Nucleus accumbens (tissue), 56 donors: Measurements from ENCODE around the gene RNASE9.
"Not testable (repeated sequence)": the region's sequence is repeated elsewhere in the genome, so short reads cannot be mapped to it uniquely, and the experiment has no call there.

Experiments
- DNase-seq, 56 donors: peaks; one replicate each; lab custom pipeline; 2025; lab: John Stamatoyannopoulos, UW

Gene RNASE9

DNA sequence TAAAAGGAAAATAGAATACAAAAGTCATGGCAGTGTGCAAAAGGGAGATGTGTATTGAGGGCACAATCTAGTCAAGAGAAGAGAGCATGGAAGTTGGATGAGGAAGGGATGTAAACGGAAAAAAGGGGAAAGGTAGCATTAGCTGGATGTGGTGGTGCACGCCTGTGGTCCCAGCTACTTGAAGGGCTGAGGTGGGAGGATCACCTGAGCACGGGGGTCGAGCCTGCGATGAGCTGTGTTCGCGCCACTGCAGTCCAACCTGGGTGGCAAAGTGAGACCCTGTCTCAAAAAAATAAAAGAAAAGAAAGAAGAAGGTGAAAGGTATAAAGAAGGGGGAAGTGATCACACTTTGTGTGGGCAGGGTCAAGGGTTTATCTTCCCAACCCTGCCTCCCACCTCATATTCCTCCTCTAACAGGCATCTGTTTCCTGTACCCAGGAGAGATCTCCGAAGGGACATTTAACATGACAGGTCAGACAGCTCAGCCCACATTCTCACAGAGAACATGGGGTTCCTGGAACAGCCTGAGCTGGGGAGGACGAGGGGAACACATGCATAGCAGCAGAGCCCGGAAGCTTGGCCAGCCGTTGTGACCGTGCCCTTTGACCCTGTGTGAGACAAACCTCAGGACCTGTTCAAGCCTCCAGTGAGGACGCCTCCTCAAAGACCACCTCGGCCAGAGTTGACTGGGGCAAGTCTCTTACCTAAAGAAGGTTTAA, 18.1 kb upstream of the RNASE9 start:
- DNase-seq = no peak

DNA sequence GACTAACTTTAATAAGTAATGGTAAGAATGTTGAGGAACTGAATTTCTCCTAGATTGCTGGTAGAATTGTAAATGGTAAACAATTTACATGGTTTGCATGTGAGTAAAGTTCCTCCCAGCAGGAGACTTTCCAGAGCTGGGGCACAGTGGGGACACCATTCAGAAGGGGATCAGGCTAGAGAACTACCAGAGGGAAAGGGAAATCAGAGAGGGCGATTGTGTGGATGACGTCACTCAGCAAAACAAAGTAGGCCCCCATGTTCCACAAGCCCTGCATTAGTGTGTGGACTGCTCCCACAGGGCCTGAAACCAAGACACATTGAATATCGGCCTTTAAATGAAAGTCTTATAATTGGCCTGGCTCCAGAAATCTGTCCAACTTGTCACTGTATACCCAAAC, 17.5 kb upstream of the RNASE9 start:
- DNase-seq = no peak

DNA sequence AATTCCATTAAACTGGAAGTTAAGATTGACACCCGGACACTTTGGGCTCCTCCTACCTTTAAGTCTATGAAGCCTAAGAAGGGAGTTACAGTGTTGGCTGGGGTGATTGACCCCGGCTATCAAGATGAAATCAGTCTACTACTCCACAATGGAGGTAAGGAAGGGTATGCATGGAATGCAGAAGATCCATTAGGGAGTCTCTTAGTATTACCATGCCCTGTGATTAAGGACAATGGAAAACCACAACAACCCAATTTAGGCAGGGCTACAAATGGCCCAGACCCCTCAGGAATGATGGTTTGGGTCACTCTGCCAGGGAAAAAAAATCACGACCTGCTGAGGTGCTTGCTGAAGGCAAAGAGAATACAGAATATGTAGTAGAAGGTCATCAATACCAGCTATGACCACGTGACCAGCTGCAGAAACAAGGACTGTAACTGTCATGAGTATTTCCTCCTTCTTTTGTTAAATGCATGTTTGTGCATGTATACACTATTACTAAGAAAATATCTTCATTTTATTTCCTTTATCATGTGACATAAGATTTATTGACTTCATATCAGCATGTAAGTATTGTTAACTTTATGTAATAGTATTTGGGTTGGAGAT, 11.6 kb upstream of the RNASE9 start:
- not testable (repeated sequence) for DNase-seq

DNA sequence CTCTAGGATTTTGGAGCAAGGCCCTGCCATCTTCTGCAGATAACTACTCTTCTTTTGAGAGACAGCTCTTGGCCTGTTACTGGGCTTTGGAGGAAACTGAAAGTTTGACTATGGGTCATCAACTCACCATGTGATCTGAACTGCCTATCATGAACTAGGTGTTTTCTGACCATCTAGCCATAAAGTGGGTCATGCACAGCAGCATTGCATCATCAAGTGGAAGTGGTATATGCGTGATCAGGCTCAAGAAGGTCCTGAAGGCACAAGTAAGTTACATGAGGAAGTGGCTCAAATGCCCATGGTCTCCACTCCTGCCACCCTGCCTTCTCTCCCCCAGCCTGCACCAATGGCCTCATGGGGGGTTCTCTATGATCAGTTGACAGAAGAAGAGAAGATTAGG, 9.9 kb upstream of the RNASE9 start:
- not testable (repeated sequence) for DNase-seq

DNA sequence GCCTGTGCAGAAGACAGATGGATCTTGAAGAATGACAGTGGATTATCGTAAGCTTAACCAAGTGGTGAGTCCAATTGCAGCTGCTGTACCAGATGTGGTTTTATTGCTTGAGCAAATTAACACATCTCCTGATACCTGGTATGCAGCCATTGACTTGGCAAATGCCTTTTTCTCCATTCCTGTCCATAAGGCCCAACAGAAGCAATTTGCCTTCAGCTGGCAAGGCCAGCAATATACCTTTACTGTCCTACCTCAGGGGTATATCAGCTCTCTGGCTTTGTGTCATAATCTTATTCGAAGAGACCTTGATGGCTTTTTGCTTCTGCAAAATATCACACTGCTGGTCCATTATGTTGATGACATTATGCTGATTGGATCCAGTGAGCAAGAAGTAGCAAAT, 9.0 kb upstream of the RNASE9 start:
- not testable (repeated sequence) for DNase-seq

DNA sequence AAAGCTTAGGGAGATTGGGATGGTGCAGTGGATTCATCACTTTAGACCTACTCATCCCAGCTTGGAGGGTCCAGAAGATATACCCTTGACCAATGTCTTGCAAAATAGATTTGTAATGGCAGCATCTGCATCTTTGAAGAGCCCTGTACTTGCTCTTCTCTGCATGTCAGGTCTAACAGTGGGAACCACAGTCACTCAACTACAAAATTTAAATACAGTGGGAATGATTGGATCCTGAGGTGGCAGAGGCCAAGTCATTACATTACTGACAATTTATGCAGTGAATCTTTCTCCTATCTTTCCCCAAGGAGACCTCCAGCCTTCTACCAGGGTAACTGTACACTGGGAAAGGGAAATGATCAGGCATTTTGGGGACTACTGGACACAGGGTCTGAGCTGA, 8.2 kb upstream of the RNASE9 start:
- DNase-seq = no peak

DNA sequence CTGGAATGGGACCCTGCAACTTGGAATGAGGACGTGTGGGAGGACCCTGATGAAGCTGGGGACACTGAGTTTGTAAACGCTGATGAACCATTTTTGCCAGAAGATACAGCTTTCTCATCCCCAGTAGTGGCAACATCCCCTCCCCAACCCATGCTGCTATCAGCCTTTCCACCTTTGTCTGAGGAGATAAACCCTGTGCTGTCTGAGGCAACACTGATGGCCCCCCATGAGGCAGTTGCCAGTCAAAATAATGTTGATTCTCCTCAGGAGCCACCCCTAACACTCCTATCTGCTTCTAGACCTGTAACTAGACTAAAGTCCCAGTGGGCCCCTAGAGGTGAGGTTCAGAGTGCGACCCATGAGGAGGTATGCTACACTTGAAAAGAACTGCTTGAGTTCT, 7.5 kb upstream of the RNASE9 start:
- no peak for DNase-seq

DNA sequence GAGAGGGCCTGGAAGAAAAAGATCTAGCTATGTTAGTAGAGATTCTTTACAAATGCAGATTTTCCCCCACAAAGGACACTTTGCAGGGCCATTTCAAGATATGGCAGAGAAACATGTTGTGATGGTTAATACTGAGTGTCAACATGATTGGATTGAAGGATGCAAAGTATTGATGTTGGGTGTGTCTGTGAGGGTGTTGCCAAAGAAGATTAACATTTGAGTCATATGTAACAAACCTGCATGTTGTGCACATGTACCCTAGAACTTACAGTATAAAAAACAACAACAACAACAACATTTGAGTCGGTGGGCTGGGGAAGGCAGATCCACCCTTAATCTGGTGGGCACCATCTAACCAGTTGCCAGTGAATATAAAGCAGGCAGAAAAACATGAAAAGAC, 6.4 kb upstream of the RNASE9 start:
- DNase-seq = not testable (repeated sequence)

DNA sequence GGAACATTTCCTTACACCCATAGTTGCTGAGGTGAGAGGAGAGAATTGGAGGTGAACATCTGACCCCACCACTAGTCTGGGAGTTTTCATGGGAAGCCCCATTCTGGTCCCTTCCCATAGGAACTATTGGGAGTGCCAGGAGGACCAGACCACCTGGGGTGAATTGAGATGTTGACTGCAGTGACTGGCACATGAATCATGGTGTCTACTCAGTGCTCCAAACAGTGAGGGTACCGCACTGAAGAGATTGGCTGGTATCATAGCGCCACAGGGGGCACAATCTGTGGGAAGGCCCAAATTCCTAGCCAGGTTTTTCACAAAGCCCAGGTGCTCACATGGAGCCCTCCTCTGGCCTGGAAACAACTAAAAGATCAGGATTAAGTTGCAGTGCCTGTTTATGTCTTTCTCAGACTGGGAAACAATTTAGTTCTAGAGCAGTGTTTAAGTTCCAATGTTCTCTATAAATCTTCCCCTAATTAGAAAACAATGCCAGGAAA, 3.7 kb upstream of the RNASE9 start:
- DNase-seq = no peak

DNA sequence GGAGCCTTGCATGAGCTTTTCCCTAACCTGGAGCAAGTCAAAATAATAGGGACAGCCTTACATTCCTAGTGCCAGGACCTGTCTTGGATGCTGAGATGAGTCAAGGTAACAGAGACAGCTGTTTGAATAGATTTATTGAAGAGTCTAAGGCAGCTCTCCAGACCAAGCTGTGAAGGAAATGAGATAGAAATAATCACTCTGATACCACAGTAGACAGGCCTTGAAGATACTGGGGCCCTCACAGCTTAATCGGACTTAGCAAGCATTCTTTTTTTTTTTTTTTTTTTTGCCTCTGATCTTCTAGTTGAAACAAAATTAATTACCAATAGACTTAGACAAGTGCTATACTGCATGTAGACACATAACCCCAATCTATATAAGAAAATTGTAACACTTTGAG, 3.1 kb upstream of the RNASE9 start:
- no peak for DNase-seq

DNA sequence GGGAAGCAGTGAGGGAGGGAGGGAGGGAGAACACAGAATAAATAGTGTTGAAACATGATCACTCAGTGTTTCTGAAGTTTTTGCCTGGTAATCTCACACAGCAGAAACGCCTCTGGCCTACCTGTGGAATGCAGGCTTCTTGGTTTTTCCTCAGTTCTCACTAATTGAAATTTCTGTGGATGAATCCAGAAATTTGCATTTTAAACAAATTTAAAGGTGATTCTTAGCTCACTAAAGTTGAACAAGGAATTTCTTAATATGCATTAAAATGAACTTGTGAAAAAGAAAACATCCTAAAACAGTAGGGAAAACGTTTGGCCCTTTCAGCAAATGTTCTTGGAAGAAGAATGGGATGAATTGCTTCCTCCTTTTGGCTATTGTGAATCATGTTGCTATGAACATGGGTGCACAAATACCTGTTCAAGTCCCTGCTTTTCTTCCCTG, 1.4 kb downstream of the RNASE9 start:
- DNase-seq = no peak

DNA sequence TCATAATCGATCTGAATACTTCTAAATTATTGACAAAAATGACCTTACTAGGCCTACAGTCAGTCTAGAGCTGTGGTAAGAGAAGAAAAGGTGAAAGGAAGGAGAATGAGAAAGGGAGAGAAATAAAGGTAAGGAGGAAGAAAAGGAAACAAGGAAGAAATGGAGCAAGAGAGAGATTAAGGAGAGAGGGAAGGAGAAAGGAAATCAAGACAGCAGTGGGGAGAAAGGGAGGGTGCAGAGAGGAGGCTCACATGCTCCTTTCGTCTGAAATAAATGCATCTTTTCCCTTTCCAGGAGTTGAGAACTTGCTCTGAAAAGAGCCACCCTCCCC, 3.7 kb downstream of the RNASE9 start:
- no peak for DNase-seq

DNA sequence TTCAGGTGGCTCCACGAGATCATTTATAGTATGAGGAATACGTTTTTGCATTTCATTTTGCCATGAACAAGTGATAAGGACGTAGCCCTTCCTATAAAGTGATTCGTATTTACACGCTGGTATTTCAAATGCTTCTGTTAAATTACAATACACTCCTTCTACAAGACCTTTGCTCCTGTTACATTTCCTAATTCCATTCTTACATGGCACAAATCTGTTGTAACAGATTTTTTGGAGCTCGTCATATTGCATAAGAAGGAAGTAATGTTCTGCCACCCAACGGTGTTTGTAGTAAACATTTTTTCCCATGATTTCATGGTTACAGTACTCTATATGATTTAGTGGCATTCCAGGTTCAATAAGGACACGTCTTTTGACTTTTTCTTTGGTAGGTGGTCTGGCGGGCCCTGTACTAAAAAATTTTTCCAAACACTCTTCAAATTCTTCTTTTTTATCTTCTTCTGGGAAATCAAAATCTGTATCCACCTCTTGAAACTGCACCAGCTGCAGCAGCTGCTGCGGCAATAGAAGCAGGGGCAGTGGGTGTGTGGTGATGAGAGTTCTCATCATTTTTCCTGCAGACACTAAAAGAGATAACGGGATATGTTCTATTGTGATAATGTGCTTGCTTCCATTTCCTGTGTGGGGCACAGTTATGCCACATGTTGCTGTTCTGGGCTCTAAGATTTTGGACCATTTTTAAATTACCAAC, 4.2 kb downstream of the RNASE9 start:
- no peak for DNase-seq

DNA sequence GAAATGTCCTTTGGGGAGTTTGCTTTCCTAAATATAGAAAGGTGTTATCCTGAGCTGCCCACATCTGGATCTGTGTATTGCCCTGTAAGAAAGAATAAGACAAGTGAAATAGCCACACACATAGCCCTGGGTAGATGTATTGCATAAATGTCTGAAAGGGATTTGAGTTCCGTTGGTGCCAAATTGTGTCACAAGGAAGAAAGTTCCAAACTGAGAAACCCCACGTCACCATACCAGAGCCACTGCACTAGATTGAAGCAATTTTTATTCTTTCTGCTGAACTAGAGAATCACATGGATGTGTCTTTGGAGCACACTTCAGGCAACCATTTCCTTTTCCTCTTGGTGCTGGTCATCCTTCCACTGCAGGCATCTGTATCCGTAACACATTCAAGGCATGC, 5.0 kb downstream of the RNASE9 start:
- no peak for DNase-seq

DNA sequence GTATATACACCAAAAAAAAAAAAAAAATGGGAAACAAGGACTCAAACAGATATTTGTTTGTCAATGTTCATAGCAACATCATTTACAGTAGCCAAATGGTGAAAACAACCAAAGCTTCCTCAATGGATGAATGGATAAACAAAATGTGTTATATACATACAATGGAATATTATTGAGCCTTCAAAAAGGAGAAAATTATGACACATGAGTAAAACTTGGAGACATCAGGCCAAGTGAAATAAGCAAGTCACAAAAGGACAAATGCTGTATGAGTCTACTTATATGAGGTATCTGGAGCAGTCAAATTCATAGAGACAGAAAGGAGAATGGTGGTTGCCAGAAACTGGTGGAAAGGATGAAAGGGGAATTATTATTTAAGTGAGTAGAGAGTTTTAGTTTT, 7.8 kb downstream of the RNASE9 start:
- no peak for DNase-seq

DNA sequence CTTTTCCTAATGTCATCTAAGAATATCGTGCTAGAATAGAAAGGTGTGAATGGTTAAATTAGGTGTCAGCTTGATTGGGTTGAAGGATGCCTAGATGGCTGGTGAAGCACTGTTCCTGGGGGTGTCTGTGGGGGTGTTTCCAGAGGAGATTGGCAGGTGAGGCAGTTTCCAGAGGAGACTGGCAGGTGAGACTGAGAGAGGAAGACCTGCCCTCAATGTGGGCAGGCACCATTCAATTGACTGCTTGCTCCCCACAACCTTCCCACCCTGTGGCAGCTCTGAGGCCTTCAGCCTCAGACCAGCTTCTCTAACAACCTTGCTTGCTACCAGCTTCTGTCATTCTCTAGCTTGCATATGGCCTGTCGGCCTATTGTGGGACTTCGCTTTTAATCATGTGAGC, 9.2 kb downstream of the RNASE9 start:
- peak in 6 of 56 donors; percentile 0 to 37 (median 14) for DNase-seq

DNA sequence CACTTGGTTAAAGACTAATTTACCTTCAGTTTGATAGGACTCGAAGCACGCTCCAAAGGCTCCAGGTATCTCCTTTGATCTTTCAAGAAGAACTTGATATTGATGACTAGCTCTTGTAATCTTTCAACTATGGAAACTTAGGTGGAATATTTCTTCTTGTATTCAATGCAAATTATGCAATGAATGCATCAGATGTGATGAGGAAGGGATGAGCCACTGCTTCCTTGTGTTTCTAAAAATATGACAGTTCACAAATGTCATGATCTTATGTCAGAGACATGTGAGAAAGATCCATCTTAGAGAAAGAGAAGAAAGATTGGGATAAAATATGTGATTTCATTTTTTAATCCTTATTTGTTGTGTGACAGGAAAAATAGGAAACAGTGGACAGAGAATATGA, 9.9 kb downstream of the RNASE9 start:
- no peak for DNase-seq

DNA sequence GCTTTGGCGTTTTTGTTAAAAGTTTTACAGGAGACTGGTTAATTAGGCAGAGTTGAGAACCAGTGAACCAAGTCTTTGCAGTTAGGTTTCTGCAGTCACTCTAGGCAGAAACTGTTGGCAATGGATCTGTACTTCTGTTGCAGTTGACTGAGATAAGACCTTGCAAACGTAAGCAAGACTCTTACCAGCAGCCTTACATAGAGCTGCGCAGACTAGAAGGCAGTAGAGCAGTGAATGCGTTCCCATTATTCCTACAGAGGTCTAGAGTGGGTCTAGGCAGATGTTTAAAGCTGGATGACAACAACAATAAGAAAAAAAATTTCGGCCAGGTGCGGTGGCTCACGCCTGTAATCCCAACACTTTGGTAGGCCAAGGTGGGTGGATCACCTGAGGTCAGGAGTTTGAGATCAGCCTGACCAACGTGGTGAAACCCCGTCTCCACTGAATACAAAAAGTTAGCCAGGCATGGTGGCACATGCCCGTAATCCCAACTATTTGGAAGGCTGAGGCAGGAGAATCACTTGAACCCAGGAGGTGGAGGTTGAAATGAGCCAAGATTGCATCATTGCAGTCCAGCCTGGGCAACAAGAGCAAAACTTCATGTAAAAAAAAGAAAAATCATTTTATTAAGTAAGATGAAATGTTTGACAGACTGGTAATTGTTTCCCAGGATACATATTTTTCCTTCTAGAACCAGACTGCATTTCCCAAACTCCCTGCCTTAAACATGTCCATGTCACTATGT, 12.3 kb downstream of the RNASE9 start:
- DNase-seq = no peak

DNA sequence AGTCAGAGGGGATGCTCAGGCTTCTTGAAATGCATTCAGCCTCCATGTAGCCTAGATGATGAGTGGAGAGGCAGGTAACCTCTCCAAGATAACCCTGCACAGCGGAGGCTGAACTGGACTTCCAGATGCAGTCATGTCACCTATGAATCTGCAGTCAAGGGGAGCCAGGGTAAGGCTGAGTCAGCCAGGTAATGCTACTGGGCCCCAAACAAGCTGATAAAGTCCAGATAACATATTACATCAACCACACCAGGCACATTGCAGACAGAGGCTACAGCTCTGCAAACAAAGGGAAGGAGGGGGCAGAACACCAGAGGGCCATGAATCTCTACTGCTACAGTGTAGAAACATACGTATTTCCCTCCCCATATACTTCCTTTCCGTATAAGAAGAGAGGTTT, 14.0 kb downstream of the RNASE9 start:
- no peak for DNase-seq

DNA sequence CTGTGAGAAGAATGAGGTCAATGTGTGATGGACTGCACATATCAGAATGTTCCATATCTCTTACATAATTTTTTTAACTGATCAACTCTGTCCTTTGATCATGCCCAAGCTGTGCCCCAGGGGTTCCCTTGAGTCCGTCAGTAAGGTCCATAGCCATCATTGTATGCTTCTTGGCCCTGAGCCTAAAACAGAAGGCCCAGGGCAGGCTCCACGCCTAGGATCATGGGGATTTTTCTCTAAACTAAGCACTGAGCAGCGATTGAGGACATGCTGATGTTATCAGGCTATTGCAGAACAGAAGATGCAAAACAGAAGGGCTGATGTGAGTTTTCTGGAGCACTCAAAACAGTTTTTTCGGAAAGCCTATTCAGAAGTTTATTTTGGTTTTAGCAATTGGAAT, 20.9 kb downstream of the RNASE9 start:
- DNase-seq = peak in 1 of 56 donors; percentile 0
